GM18498 (cell line): ENCODE data around the gene ASIC1.

Source experiments
- ATAC-seq: cut with Tn5 transposase; IDR thresholded peaks from one replicate; pipeline ENCODE4 v1.9.1; 2021; ENCODE audit warnings: mild to moderate bottlenecking, moderate library complexity; ENCODE audit not compliant: unreplicated experiment

Gene ASIC1

DNA sequence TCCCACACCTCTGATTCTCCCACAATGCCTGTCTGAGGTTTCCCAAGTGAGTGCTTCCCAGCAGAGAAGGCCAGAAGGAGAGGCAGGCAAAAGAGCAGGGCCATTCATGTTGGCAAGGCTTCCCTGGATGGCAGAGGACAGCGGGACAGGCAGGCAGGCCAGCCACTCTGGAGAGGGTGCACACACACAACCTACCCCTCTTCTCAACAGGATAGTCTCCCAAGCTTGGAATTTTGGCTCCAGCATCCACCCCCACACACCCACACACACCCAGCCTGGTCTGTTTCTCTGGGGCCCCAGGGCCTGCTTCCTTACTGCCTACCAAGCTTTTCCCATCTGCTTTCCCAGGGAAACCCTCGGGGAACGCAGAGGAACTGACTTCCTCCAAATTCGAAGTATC lies 16.7 kb upstream of the ASIC1 start:
- no peak for ATAC-seq

DNA sequence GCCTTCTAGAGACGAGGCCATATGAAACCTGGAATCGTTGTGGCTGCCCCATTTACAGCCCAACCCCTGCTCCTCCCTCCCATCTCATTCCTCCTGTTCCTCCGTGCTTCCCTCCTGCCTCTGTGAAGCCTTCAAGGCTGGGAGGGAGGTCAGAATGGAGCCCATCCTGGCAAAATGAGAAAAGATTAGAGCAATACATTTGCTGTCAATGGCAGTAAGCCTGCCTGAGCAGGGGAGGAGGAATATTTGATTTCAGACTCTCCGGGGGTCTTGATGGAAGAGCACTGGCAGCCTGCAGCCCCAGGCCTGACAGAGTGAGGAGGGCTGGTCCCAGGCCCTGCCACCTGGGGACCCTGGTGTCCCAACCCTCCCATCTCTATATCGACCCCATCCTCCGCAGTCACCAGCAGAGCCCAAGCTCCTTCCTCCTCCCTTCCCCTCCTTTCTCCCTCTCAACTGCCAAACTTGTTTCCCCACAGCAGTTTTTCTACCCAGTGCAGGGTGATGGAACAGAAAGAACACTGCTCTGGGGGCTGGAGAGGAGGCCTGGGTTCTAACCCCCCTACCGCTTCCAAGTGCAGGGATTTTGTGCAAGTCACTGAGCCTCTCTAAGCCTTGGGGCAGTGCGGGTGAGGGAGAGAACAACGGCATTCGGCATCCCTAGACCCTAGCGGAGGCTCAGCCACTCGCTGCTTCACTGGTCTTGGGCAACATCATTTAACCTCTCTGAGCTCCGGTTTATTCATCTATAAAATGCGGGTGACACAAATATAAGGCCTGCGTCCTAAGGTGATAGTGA lies 16.1 kb upstream of the ASIC1 start:
- no peak for ATAC-seq

DNA sequence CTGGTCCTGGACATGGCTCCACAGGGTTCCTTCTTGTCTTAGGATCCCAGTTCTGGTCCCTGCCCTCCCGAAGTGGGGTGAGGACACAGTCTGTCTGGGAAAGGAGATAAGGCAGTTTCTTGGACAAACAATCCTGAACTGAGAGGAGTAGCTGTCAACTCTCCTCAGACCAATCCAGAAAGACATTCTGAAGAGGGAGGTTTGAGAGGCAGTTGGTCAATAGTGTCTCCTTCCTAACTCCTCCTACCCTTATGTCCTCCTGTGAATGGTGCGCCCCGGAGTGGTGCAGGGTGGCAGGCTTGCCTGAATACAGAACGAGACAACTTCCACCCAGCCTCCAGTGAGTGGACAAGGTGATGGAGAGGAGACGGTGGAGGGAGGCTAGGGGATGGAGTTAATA lies 15.4 kb upstream of the ASIC1 start:
- ATAC-seq: no peak

DNA sequence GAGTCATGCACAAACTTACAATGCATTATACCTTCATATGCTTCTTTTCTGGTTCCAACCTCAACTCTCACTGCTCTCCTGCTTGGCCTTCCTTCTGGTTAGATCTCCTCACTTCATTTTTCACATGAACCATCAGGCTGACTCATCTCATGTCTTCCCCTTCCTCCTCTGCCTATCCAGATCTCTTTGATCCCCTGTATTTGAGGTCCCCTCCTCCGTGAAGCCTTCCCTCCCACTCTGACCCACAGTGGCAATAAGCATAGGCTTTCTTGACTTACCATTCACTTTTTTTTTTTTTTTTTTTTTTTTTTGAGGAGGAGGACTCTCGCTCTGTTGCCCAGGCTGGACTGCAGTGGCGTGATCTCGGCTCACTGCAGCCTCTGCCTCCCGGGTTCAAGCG lies 14.7 kb upstream of the ASIC1 start:
- ATAC-seq: no peak

DNA sequence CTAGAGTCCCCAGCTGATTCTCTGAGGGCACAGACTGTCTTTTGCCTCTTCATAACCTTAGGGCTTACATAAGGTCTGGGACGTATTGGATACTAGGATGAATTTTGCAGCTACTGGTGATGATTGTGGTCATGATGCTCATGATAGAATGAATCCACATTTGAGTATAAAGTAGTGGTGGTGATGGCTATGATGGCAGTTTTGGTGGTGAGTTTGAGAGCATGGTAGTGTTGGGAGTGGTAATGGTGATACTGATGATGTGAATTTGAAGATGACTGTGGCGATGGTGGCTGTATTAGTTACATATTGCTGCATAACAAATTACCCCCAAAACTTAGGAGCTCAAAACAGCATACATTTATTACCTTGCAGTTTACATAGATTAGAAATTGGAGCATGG lies 14.1 kb upstream of the ASIC1 start:
- ATAC-seq: no peak

DNA sequence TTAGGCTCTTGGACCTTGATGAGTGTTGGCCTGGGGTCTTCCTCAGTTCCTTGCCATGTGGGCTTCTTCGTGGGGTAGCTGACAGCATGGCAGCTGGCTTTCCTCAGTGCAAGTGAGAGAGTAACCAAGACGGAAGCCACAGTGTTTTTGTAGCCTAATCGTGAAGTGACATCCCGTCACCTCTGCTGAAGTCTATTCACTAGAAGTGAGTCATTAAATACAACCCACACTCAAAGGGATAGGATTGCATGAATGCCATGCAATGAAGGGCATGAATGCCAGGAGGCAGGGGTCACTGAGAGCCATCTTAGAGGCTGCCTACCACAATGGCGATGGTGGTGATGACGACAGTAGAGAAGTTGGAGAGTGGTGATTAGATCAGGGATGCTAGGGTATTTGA lies 13.5 kb upstream of the ASIC1 start:
- ATAC-seq: no peak

DNA sequence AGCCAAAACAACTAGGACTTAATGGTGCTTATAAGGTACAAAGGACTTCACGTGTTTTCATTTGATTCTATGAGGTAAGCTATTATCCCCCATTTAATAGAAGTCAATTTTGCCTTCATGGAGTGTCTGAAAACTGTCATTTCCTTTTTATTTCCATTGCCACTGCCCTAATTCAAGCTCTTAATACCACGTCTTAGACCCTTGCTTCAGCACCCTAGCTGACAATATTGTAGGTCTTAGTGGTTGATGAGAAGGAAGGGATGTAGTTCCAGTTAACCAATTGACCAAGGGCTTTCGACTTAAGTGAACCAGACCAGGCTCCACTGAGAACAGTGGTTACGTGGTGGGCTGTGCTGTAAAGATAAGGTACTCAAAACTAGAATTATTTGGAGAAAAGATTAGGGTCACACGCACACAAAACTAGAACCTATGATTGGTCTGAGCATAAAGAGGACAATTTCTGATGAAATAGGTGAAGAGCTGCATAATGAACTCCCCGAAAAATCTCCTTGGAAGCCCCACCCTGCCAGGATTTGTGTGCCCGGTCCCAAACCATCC lies 9.6 kb upstream of the ASIC1 start:
- ATAC-seq: no peak

DNA sequence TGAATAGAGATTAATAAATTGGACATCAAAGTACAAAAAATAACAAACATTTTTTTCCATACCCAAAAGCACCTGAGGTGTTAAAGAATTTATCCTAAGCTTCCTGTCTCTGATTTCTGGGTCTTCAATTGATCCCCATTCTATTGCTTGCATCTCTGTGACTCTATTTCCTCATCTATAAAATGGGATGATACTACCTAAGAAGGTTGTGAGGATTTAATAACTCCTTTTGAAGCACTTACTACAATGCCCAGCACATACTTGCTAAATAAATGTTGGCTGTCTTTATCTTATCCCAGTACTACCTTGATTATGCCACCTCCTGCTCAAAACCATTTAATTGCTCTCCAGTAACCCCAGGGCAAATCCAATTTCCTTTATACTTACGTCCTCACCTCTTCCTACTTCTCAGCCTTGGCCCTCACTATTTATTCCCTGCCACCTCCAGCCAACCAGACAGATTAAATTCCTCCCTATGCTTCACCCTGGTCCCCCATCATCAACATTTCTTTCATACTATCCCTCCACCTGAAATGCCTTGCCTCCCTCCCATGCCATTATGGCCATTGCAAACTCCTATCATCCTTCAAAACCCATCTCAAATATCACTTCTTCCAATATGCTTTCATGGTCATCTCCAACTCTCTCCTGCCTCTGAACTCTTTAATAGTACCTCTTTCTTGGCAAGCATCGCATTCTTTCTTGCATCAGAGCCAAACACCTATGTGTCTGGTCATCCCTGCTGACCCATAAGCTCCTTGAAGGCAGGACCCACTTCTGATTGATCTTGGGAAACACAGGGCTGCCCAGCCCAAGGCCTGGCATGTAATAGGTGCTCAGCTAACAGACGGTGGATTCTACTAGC lies 7.9 kb upstream of the ASIC1 start:
- ATAC-seq: no peak

DNA sequence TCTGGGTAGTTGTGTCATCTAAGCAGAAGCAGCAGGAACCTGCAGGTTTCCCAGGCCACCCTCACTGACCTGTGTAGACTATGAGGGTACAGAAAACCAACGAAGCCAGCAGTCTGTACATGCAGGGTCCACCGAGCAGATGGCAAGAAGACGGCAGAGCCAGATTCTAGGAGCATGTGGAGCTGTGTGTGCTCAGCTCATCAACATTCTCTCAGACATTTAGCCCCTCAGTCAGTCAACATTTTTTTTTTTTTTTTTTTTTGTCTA lies 7.3 kb upstream of the ASIC1 start:
- ATAC-seq: no peak

DNA sequence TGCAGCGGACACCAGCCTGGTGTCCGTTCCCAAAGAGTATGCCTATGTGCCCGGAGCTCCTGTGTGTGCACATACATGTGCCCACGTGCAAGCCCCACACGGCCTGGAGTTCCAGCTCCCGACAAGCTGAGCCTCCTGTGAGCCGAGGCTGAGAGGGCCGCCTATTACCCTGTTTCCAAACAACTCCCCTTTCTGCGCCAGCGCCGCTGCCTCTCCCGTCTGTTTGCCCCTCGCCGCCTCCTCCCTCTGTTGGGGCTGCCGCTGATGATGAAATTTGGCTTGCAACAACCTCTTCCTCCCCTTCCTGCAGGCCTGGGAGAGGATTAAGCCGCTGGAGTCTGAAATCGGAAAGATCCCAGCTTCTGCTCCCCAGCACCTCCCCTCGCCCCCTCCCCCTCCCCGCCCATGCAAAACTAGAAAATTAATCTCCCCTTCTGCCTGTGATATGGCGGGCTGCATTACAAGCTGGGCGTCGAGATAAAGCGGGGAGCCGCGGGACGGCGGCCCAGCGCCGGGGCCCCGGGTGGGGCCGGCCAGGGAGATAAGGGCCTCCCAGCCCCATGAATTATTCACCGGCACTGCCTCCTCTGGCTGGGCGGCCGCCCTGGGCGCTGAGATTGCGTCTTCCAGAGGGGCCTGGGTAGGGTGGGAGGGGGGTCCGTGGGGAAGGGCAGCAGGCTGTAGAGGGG lies 6.8 kb upstream of the ASIC1 start:
- no peak for ATAC-seq

DNA sequence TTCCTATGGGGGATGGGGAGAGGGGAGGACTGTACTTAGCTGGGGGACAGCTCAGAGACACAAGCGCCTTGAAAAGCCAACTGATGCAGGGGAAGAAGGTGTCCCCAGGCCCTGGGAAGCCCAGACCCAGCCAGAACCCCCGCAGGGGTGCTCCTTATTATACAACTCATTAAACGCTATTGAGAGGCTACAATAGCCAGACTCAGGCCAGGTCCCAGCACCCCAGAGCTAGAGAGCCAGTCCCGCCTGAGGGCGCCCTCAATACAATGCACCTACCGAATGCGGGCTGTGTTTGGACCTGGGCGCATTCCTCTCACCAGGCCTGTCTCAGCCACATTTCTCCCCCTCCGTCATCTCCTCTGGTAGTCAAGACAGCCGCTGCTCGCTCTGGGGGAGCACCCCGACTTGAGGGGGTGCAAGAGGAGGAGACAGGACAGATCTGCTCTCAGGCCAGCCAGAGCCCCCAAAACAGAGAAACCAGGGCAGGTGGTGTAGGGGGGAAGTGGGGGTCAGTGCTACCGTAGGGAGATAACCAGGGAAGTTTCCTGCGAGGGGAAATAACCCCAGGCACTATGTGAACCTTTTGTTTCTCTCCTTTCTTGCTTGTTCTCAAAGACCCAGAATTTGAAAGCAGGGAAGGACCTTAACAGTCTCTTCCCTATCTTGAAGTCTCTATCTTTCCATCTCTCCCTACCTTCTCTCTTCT lies 6.1 kb upstream of the ASIC1 start:
- ATAC-seq: no peak

DNA sequence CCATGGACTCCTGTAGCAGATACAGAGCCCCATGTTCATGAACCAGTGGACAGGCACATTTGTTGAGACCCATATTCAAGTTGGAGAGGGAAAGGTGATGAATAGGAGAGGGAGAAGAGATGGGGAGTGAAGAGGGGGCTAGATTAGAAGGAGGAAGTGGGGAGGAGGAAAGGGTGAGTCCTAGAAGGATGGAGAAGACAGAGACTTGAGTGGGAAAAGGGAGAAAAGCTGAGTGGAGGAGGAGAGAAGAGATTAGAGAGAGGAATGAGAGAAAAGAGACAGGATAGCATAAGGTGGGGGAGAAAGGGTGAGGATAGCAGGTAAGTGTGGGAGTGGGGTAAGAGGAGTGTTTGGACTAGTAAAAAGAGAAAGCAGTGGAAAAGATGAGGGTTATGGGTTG lies 4.9 kb upstream of the ASIC1 start:
- no peak for ATAC-seq

DNA sequence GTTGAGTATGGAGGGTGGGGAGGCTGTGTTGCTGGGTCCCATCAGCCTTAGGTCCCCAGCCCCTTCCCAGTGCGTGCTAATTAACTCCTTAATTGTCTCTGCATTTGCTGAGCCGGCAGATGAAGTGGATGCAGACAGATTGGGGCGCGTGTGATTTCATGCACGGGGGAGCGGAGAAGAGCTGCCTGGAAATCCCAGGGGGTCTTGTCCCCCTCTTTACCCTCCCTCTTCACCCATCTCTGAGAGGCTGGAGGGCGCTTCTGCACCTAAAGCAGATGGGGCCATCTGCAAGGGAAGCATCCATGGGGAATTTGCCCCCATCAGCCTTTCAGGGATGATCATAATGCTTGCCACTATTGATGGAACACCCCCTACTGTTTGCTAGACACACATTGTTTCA lies 4.4 kb upstream of the ASIC1 start:
- no peak for ATAC-seq

DNA sequence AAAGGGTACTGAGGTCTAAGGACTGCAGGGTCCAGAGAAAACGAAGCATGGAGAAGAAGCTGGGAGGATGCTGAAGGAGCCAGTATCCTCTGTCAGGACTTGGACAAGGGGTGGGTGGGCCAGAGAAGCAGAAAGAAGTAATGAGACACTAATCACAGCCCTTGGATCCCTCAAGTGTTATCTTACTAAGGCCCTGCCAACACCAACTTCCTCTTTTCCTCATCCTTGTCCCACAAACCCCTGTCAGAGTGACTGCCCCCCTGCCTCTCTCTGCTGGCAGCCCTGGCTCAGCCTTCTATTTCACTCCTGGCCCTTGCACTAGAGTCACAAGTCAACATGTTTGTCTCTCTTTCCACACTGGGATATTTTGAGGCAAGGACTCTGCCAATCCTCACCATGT lies 3.8 kb upstream of the ASIC1 start:
- ATAC-seq: no peak

DNA sequence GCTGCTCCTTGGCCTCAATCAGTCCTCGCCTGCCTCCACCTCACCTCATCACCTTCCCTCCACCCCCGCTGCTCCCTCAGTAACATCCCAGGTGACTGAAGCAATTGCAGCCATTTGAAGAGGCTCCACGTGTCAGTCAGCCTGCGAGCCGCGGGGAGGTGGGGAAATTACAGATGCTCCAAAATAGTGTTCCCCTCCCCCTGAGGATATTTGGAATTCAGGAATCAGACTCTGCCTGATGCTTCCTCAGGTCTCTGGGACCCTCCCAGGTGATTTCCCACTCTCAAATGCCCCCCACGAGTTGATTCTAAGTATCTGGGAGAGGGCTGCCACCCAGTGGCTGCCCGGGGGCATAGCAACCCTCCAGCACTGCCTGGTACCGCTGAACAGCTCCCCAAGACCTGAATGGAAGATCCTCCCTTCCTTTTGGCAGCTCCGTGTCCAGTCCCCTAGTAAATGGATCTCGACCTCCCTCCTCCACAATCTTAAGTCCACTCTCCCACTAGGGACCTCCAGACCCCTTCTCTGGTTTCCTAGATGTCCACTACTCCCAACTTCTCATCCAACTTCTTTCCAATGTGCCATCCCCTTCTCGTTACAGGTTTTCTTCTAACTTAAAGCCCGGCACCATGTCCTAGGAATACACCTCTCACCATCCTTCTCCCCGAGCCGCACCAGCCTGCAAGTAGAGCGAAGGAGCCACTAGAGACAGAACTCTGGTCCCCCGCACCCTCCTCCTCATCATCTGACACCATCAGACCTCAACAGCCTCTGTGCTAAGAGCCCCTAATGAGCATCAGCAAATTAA lies 1.4 kb upstream of the ASIC1 start:
- no peak for ATAC-seq

DNA sequence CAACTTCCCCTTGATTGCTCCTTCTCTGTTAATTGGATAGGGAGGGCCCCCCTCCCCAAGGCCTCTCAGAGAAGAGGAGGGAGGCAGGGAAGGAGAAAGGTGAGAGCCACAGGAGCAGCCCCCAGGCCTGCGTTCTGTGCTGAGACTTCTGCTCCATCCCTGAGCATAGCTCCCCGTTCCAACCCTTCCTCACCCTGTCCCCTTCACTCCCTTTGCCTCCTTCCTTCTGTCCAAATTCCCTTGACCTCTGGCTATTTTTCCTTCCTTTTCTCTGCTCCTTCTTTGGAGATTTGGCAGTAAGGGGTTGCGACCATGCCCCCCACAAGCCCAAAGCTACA lies 788 bp upstream of the ASIC1 start:
- no peak for ATAC-seq

DNA sequence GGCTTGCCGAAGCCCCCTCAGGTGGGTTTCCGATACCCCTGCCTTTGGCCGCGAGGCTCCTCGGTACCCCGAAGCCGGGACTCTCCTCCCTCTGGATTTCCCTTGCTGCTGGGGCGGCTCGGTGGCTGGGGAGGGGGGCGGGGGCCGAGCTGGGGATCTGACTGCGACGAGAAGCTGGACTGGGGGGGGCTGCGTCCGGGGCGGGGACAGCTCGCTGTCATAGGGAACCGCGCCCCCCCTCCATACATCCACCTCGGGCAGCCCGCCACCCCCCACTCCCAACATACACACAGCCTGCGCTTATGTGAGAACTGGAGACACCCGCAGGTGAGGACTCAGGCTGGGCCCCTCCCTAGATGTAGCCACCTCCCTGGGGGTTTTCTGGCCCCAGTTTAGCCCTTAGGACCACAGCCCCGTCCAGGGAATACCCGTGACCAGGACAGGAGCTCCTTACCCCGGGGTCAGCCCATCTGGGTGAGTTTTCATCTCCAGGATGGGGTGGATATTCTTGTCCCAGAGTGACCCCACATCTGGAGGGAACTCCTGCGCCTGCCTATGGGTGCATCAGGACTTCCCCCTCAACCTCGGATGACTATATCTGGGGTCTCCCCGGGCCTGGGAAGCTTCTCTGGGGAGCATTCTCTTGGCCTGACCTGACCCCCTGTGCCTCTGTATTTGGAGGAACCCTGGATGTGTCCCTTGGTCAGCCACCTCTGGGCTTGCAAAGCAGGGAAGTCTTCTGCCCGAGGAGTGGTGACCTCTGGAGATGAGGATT lies 687 bp downstream of the ASIC1 start:
- ATAC-seq: no peak

DNA sequence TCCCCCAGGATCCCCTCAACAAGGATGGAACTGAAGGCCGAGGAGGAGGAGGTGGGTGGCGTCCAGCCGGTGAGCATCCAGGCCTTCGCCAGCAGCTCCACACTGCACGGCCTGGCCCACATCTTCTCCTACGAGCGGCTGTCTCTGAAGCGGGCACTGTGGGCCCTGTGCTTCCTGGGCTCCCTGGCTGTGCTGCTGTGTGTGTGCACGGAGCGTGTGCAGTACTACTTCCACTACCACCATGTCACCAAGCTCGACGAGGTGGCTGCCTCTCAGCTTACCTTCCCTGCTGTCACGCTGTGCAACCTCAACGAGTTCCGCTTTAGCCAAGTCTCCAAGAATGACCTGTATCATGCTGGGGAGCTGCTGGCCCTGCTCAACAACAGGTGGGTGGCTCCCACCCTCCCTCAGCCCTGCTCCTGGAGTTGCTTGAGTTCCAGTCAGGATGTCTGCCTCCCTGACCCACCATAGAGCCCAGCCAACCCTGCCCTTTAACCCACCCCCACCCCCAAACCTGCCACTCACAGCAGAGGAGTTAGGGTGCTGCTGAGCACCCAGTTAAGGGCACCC lies 1.4 kb downstream of the ASIC1 start:
- ATAC-seq: no peak

DNA sequence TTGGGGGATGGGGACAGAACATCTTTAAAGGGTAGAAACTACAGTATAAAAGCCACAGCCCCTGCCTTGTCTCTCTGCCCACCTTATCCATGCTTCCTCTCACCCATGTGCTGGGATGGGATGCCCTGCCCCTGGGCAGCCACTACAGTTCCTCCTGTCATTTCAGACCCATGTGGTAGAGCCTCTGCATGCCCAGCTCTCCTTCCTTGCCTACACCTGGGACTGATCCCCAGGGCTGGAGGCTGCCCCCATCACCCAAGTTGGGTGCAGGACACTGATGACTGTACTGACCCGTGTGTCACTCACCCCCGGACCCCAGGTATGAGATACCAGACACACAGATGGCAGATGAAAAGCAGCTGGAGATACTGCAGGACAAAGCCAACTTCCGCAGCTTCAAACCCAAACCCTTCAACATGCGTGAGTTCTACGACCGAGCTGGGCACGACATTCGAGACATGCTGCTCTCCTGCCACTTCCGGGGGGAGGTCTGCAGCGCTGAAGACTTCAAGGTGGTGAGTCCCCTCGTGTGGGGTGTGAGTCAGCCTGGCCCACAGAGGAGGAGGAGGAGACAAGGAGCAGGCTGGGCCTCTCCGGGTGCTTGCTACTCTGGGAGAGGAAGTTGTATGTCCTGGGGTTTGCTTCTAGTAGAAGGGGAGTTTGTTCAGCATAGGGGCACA lies 2.2 kb downstream of the ASIC1 start:
- no peak for ATAC-seq
